Cardiac muscle cell (in vitro differentiated cells and primary cell): ENCODE measurements around the gene RD3L. TPM values are rescaled to one million over a fixed set of nuclear protein-coding genes. Genes with fewer than 3 reads are reported as not detected.

Experiments used
- DNase-seq, 2 donors: peaks; one replicate each; pipeline versions ENCODE4 v3.0.0 to v3.0.0-alpha.2; 2010 to 2017; ENCODE audit warnings: low read depth in 1 of 2, low spot score in 1 of 2
- H3K27ac ChIP-seq: fragments of 200-600 bp; sonication (generic); 2 replicates; pipeline ENCODE4 v1.5.1; 2016
- H3K27me3 ChIP-seq: fragments of 200-600 bp; sonication (generic); 2 replicates; pipeline ENCODE4 v1.6.0; 2016; ENCODE audit warnings: control low read depth
- H3K36me3 ChIP-seq: fragments of 200-600 bp; sonication (generic); 2 replicates; pipeline ENCODE4 v1.5.1; 2016; ENCODE audit warnings: control low read depth
- H3K4me1 ChIP-seq: fragments of 200-600 bp; sonication (generic); 2 replicates; pipeline ENCODE4 v1.8.1; 2017; ENCODE audit warnings: low read depth, mild to moderate bottlenecking, mixed run types
- H3K4me3 ChIP-seq: fragments of 200-600 bp; sonication (generic); 2 replicates; pipeline ENCODE4 v1.5.1; 2016; ENCODE audit warnings: mild to moderate bottlenecking
- H3K9me3 ChIP-seq: fragments of 200-600 bp; sonication (generic); 2 replicates; pipeline ENCODE4 v1.5.1; 2017; ENCODE audit warnings: low read depth, mild to moderate bottlenecking, control low read depth
- polyA plus RNA-seq: library from polyadenylated mRNA; unstranded; fragments of >200 nt; fragmentation: Nextera tagmentation; extraction: Ambion mirVana; gene quantifications from 2 replicates; pipeline ENCODE4 v1.2.1, GENCODE V29; 2016
- total RNA-seq: library from RNA; depleted of rRNA; stranded (reverse); fragments of >200 nt; gene quantifications from 2 replicates; pipeline ENCODE4 v1.2.3, GENCODE V29; 2016
- TF ChIP-seq, protein P1 (sequence below): IDR thresholded peaks from 2 replicates; pipeline ENCODE4 v1.5.1; 2012; ENCODE audit warnings: low read depth, mild to moderate bottlenecking, low read length

The RD3L gene
- total and polyA plus RNA-seq, 2 experiments from 2014 or later, result 0.18 to 0.46 TPM

- Histone ChIP-seq H3K27me3 (no peaks in the 10 kb centered on the region), H3K36me3 (peaks cover 30% of the 10 kb centered on the region), H3K9me3 (no peaks in the 10 kb centered on the region), H3K4me1 (peaks cover 6% of the 10 kb centered on the region), H3K4me3 (no peak overlapping the region), H3K27ac (peak overlapping the region; percentile 61)
- TF ChIP-seq, protein P1, sequence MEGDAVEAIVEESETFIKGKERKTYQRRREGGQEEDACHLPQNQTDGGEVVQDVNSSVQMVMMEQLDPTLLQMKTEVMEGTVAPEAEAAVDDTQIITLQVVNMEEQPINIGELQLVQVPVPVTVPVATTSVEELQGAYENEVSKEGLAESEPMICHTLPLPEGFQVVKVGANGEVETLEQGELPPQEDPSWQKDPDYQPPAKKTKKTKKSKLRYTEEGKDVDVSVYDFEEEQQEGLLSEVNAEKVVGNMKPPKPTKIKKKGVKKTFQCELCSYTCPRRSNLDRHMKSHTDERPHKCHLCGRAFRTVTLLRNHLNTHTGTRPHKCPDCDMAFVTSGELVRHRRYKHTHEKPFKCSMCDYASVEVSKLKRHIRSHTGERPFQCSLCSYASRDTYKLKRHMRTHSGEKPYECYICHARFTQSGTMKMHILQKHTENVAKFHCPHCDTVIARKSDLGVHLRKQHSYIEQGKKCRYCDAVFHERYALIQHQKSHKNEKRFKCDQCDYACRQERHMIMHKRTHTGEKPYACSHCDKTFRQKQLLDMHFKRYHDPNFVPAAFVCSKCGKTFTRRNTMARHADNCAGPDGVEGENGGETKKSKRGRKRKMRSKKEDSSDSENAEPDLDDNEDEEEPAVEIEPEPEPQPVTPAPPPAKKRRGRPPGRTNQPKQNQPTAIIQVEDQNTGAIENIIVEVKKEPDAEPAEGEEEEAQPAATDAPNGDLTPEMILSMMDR, result no peak
- no peak for DNase-seq
Observed at GRCh38 chr14:103909531-103910261, 32.6 kb downstream of the RD3L start.

DNA sequence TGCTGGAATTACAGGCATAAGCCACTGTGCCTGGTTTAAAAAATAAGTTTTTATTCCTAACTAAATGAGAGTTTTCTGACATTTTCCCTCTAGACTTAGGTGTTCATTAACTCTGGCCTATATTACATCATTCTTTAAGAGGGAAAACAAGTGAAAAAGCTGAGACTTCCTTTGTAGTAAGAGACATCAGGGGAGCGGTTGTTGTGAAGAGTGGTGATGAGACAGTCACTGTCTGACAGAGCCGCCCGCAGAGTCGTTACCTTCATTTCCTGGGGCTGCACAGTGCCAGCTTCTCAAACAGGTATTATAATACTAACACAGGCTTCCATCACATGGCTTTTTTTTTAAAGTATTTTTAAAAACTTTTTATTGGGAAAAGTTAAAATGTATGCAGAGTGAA, 33.7 kb downstream of the RD3L start:
- peaks cover 21% of the 10 kb centered on the region for H3K36me3 ChIP-seq
- no peaks in the 10 kb centered on the region for H3K9me3 ChIP-seq
- no peak for DNase-seq
- H3K4me3 ChIP-seq, result no peak overlapping the region
- TF ChIP-seq, protein P1, result no peak
- peaks cover 6% of the 10 kb centered on the region for H3K4me1 ChIP-seq
- no peak overlapping the region for H3K27ac ChIP-seq
- H3K27me3 ChIP-seq, result no peaks in the 10 kb centered on the region

GRCh38 chr14:103905842-103906456, 36.4 kb downstream of the RD3L start:
- H3K36me3 ChIP-seq, result no peaks in the 10 kb centered on the region
- H3K27ac ChIP-seq, result no peak overlapping the region
- TF ChIP-seq, protein P1, result peak; percentile 26
- no peaks in the 10 kb centered on the region for H3K27me3 ChIP-seq
- no peak overlapping the region for H3K4me3 ChIP-seq
- no peaks in the 10 kb centered on the region for H3K9me3 ChIP-seq
- DNase-seq, result no peak
- peaks cover 6% of the 10 kb centered on the region for H3K4me1 ChIP-seq

DNA sequence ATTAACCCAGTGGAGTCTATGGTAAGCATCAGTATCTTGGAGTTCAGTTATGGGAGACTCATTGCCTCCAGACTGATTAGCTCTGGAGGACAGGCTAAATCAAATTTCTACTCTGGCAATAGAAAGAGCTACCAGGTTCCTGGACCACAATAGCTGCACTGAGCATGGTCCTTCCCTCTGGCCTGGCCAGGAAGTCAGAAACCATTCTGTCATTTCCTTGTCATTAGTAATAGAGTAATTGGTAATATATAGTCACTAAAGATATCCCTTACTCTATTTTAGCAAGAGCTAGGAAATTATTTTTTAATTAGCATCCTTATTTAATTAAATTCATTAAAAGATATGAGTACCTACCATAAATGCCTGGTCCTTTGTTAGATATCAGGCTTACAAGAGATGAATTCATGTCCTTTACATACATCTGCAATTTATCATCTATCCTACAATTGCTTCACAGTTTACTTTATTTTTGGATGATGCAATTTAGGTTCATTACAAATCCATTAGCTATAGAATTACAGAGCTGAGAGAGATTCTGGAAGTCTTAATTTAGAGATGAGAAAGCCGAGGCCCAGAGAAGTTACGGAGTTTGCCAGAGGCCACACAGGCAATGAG, 37.7 kb downstream of the RD3L start:
- Histone ChIP-seq H3K4me3 (no peak overlapping the region), H3K4me1 (no peaks in the 10 kb centered on the region), H3K27ac (no peak overlapping the region), H3K27me3 (no peaks in the 10 kb centered on the region), H3K36me3 (no peaks in the 10 kb centered on the region), H3K9me3 (no peaks in the 10 kb centered on the region)
- TF ChIP-seq, protein P1, result no peak
- DNase-seq, result no peak

- TF ChIP-seq, protein P1, result no peak
- Histone ChIP-seq H3K4me1 (no peaks in the 10 kb centered on the region), H3K4me3 (no peak overlapping the region), H3K27ac (no peak overlapping the region), H3K27me3 (no peaks in the 10 kb centered on the region), H3K9me3 (no peaks in the 10 kb centered on the region), H3K36me3 (no peaks in the 10 kb centered on the region)
- DNase-seq, result no peak
Observed at GRCh38 chr14:103899833-103900232, 42.5 kb downstream of the RD3L start.
